ENCODE measurements around the gene CALHM1.

Gene CALHM1

GRCh38 chr10:103457176-103457712 is 1.5 kb downstream of the CALHM1 start:
- H4K5ac ChIP-seq (ENCODE audit: low read length): no peak overlapping the region
- no peaks in the 10 kb centered on the region for H3K36me3 ChIP-seq (ENCODE audit: control insufficient read depth, insufficient read depth, low read length)
- H3K4me2 ChIP-seq (ENCODE audit: low read length): no peak overlapping the region
- H2BK15ac ChIP-seq (replicated peaks; ENCODE audit: low read depth): no peak overlapping the region
- H4K8ac ChIP-seq (ENCODE audit: low read depth, low read length): no peak overlapping the region
- no peaks in the 10 kb centered on the region for H3K4me1 ChIP-seq (ENCODE audit: control insufficient read depth, low read depth, low read length)
- H3K27ac ChIP-seq (ENCODE audit: low read depth, low read length): no peak overlapping the region
- no peak overlapping the region for H2BK5ac ChIP-seq (ENCODE audit: low read length)
- H3K18ac ChIP-seq (ENCODE audit: low read length): no peak overlapping the region
- no peak overlapping the region for H3K23ac ChIP-seq (ENCODE audit: low read length)
- H2AK5ac ChIP-seq (ENCODE audit: low read length): no peak overlapping the region
- H3K4me3 ChIP-seq (ENCODE audit: low read length): no peak overlapping the region
- no peak overlapping the region for H3K56ac ChIP-seq (ENCODE audit: low read length)
- no peaks in the 10 kb centered on the region for H3K27me3 ChIP-seq (ENCODE audit: insufficient read depth, low read length, poor library complexity)
- no peaks in the 10 kb centered on the region for H3K79me2 ChIP-seq (ENCODE audit: control insufficient read depth, insufficient read depth, low read length)
- no peaks in the 10 kb centered on the region for H3K79me1 ChIP-seq (ENCODE audit: low read length)
- no peak overlapping the region for H3K4ac ChIP-seq (ENCODE audit: low read depth, low read length)
- no peak overlapping the region for H3K9ac ChIP-seq (ENCODE audit: low read length)
- no CpG with 5 or more reads among the region's 8 CpGs for WGBS (ENCODE audit: extremely low coverage, insufficient coverage, low lambda C conversion rate)
- no peak overlapping the region for H2BK120ac ChIP-seq (ENCODE audit: low read depth, low read length)
- DNase-seq: no peak

- Histone ChIP-seq H3K4me3 (ENCODE audit: low read length) (no peak overlapping the region), H3K9ac (ENCODE audit: low read length) (no peak overlapping the region), H3K79me2 (ENCODE audit: control insufficient read depth, insufficient read depth, low read length) (no peaks in the 10 kb centered on the region), H3K4ac (ENCODE audit: low read depth, low read length) (no peak overlapping the region), H3K18ac (ENCODE audit: low read length) (no peak overlapping the region), H4K5ac (ENCODE audit: low read length) (no peak overlapping the region), H2BK120ac (ENCODE audit: low read depth, low read length) (no peak overlapping the region), H3K36me3 (ENCODE audit: control insufficient read depth, insufficient read depth, low read length) (no peaks in the 10 kb centered on the region), H3K23ac (ENCODE audit: low read length) (no peak overlapping the region), H2BK15ac (replicated peaks; ENCODE audit: low read depth) (no peak overlapping the region), H3K4me2 (ENCODE audit: low read length) (no peak overlapping the region), H2AK5ac (ENCODE audit: low read length) (no peak overlapping the region), H3K4me1 (ENCODE audit: control insufficient read depth, low read depth, low read length) (peaks cover 3% of the 10 kb centered on the region), H3K27ac (ENCODE audit: low read depth, low read length) (no peak overlapping the region), H3K56ac (ENCODE audit: low read length) (no peak overlapping the region), H3K79me1 (ENCODE audit: low read length) (no peaks in the 10 kb centered on the region), H2BK5ac (ENCODE audit: low read length) (no peak overlapping the region), H4K8ac (ENCODE audit: low read depth, low read length) (no peak overlapping the region), H3K27me3 (ENCODE audit: insufficient read depth, low read length, poor library complexity) (no peaks in the 10 kb centered on the region)
- WGBS (ENCODE audit: extremely low coverage, insufficient coverage, low lambda C conversion rate): no CpG with 5 or more reads among the region's 9 CpGs
- DNase-seq: no peak
Observed at GRCh38 chr10:103456074-103456660, 2.5 kb downstream of the CALHM1 start.

- no peak overlapping the region for H2BK5ac ChIP-seq (ENCODE audit: low read length)
- no CpG with 5 or more reads among the region's 25 CpGs for WGBS (ENCODE audit: extremely low coverage, insufficient coverage, low lambda C conversion rate)
- H3K36me3 ChIP-seq (ENCODE audit: control insufficient read depth, insufficient read depth, low read length): no peaks in the 10 kb centered on the region
Observed at GRCh38 chr10:103455235-103455634, 3.5 kb downstream of the CALHM1 start.

GRCh38 chr10:103454026-103454425 is 4.7 kb downstream of the CALHM1 start:
- Histone ChIP-seq H3K79me2 (ENCODE audit: control insufficient read depth, insufficient read depth, low read length) (no peaks in the 10 kb centered on the region), H3K4me3 (ENCODE audit: low read length) (no peak overlapping the region), H4K8ac (ENCODE audit: low read depth, low read length) (no peak overlapping the region), H2AK5ac (ENCODE audit: low read length) (no peak overlapping the region), H3K36me3 (ENCODE audit: control insufficient read depth, insufficient read depth, low read length) (no peaks in the 10 kb centered on the region), H3K9ac (ENCODE audit: low read length) (no peak overlapping the region), H3K27ac (ENCODE audit: low read depth, low read length) (no peak overlapping the region), H2BK5ac (ENCODE audit: low read length) (no peak overlapping the region), H3K4me1 (ENCODE audit: control insufficient read depth, low read depth, low read length) (peaks cover 6% of the 10 kb centered on the region), H3K23ac (ENCODE audit: low read length) (no peak overlapping the region), H2BK15ac (replicated peaks; ENCODE audit: low read depth) (no peak overlapping the region), H3K56ac (ENCODE audit: low read length) (no peak overlapping the region), H3K27me3 (ENCODE audit: insufficient read depth, low read length, poor library complexity) (no peaks in the 10 kb centered on the region), H3K79me1 (ENCODE audit: low read length) (no peaks in the 10 kb centered on the region), H3K4me2 (ENCODE audit: low read length) (no peak overlapping the region), H3K18ac (ENCODE audit: low read length) (no peak overlapping the region), H4K5ac (ENCODE audit: low read length) (no peak overlapping the region), H3K4ac (ENCODE audit: low read depth, low read length) (no peak overlapping the region), H2BK120ac (ENCODE audit: low read depth, low read length) (no peak overlapping the region)
- WGBS (ENCODE audit: extremely low coverage, insufficient coverage, low lambda C conversion rate): no CpG with 5 or more reads among the region's 4 CpGs
- DNase-seq: no peak

More at GRCh38 chr10:103455235-103455634, 3.5 kb downstream of the CALHM1 start:
- Histone ChIP-seq H3K9ac (ENCODE audit: low read length) (no peak overlapping the region), H3K4ac (ENCODE audit: low read depth, low read length) (no peak overlapping the region), H3K27ac (ENCODE audit: low read depth, low read length) (no peak overlapping the region), H2BK15ac (replicated peaks; ENCODE audit: low read depth) (no peak overlapping the region), H3K4me1 (ENCODE audit: control insufficient read depth, low read depth, low read length) (peaks cover 6% of the 10 kb centered on the region), H3K56ac (ENCODE audit: low read length) (no peak overlapping the region), H3K79me2 (ENCODE audit: control insufficient read depth, insufficient read depth, low read length) (no peaks in the 10 kb centered on the region), H3K18ac (ENCODE audit: low read length) (no peak overlapping the region), H3K79me1 (ENCODE audit: low read length) (no peaks in the 10 kb centered on the region), H3K27me3 (ENCODE audit: insufficient read depth, low read length, poor library complexity) (no peaks in the 10 kb centered on the region), H3K23ac (ENCODE audit: low read length) (peak overlapping the region; percentile 81), H4K5ac (ENCODE audit: low read length) (no peak overlapping the region), H3K4me2 (ENCODE audit: low read length) (no peak overlapping the region), H3K4me3 (ENCODE audit: low read length) (no peak overlapping the region), H2BK120ac (ENCODE audit: low read depth, low read length) (no peak overlapping the region), H2AK5ac (ENCODE audit: low read length) (no peak overlapping the region), H4K8ac (ENCODE audit: low read depth, low read length) (no peak overlapping the region)
- no peak for DNase-seq

DNA sequence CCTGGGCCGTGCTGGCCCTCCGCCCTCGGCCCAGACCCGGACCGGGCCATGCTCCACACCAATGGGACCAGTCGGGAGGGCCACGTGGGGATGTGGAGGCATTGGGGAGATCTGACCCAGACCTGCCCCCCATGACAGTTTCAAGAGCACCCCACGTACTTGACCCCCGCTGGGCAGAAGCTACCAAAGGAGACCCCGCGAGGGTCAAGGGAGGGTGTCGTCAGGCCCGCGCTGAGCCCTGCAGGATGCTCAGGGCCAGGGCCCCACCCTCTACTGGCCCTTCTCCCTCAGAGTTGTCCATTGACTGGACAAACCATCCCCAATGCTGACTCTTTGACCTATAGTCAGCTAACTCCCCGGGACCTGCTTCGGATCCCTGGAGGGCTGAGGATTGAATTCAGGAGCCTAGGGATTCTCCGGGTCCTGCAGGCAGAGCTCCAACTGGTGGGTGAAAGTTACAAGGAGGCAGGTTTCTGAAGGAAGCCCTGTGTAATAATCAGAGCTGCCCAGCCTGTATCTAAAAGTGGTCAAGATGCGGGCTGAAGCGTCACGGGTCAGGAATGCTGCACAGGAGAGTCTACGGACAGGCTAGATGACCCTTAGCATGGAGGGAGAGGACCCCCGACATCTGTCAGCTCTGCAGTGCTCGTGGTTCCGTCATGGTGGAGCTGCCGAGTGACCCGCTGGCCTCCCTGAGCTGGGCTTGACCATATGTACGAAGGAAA is 6.0 kb downstream of the CALHM1 start:
- Histone ChIP-seq H3K9ac (ENCODE audit: low read length) (peak overlapping the region; percentile 77), H4K8ac (ENCODE audit: low read depth, low read length) (no peak overlapping the region), H4K5ac (ENCODE audit: low read length) (no peak overlapping the region), H3K4me1 (ENCODE audit: control insufficient read depth, low read depth, low read length) (peaks cover 6% of the 10 kb centered on the region), H3K79me2 (ENCODE audit: control insufficient read depth, insufficient read depth, low read length) (no peaks in the 10 kb centered on the region), H3K27me3 (ENCODE audit: insufficient read depth, low read length, poor library complexity) (no peaks in the 10 kb centered on the region), H2BK15ac (replicated peaks; ENCODE audit: low read depth) (no peak overlapping the region), H3K27ac (ENCODE audit: low read depth, low read length) (no peak overlapping the region), H3K4me2 (ENCODE audit: low read length) (peak overlapping the region; percentile 92), H2BK120ac (ENCODE audit: low read depth, low read length) (no peak overlapping the region), H3K4me3 (ENCODE audit: low read length) (no peak overlapping the region), H3K23ac (ENCODE audit: low read length) (no peak overlapping the region), H3K79me1 (ENCODE audit: low read length) (no peaks in the 10 kb centered on the region), H2BK5ac (ENCODE audit: low read length) (no peak overlapping the region), H3K36me3 (ENCODE audit: control insufficient read depth, insufficient read depth, low read length) (peaks cover 2% of the 10 kb centered on the region), H2AK5ac (ENCODE audit: low read length) (no peak overlapping the region), H3K56ac (ENCODE audit: low read length) (peak overlapping the region; percentile 93), H3K18ac (ENCODE audit: low read length) (no peak overlapping the region), H3K4ac (ENCODE audit: low read depth, low read length) (no peak overlapping the region)
- DNase-seq: no peak
- WGBS (ENCODE audit: extremely low coverage, insufficient coverage, low lambda C conversion rate): no CpG with 5 or more reads among the region's 27 CpGs

Measured in mesendoderm (in vitro differentiated cells).